Skeletal muscle cell (primary cell): ENCODE measurements around the gene RFT1.

Source experiments
- DNase-seq: peaks from one replicate; pipeline ENCODE4 v3.0.0-alpha.2; 2010; ENCODE audit warnings: low read depth
- H3K4me3 ChIP-seq: 2 replicates; pipeline ENCODE4 v1.5.1; 2011; ENCODE audit warnings: low read depth, mild to moderate bottlenecking, control low read depth, low read length, moderate library complexity

Gene RFT1

GRCh38 chr3:53044711-53045517 lies 85.3 kb downstream of the RFT1 start:
- DNase-seq: no peak
- peak overlapping the region; percentile 65 for H3K4me3 ChIP-seq

- DNase-seq: no peak
- peak overlapping the region; percentile 65 for H3K4me3 ChIP-seq
Observed at GRCh38 chr3:53044371-53044710, 85.9 kb downstream of the RFT1 start.

- H3K4me3 ChIP-seq: no peak overlapping the region
- DNase-seq: no peak
Observed at GRCh38 chr3:53043738-53044137, 86.5 kb downstream of the RFT1 start.

- no peak overlapping the region for H3K4me3 ChIP-seq
- no peak for DNase-seq
Observed at GRCh38 chr3:53042651-53043050, 87.6 kb downstream of the RFT1 start.

DNA sequence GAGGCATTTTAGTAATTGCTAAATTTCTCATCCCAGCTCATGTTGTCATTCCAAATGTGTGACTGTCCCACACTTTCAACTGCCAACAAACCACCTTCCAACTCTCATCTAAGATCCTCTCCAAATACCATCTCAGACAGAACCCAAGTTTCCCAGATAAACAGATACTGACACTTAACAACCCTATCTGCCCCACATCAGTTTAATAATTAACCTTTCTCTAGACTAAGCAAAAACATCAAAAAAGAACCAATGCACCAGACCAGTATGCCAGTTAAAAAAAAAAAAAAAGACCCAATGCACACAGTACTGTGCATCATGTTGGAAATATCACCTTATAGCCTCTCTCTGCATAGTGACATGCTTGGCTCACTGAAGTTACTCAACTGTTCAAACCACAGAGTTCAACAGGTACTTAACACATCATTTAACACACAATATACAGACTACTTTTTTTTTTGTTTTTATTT lies 89.8 kb downstream of the RFT1 start:
- no peak overlapping the region for H3K4me3 ChIP-seq
- DNase-seq: no peak

DNA sequence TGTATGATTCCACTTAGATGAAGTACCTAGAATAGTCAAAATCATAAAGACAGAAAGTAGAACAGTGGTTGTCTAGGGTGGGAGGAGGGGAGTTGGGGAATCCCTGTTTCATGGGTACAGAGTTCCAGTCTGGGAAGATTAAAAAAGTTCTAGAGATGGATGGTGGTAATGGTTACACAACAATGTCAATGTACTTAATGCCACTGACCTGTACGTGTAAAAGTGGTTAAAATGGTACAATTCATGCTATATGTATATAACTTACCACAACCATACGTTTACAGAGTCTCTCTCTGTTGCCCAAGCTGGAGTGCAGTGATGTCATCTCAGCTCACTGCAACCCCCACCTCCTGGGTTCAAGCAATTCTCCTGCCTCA lies 90.9 kb downstream of the RFT1 start:
- DNase-seq: no peak

DNA sequence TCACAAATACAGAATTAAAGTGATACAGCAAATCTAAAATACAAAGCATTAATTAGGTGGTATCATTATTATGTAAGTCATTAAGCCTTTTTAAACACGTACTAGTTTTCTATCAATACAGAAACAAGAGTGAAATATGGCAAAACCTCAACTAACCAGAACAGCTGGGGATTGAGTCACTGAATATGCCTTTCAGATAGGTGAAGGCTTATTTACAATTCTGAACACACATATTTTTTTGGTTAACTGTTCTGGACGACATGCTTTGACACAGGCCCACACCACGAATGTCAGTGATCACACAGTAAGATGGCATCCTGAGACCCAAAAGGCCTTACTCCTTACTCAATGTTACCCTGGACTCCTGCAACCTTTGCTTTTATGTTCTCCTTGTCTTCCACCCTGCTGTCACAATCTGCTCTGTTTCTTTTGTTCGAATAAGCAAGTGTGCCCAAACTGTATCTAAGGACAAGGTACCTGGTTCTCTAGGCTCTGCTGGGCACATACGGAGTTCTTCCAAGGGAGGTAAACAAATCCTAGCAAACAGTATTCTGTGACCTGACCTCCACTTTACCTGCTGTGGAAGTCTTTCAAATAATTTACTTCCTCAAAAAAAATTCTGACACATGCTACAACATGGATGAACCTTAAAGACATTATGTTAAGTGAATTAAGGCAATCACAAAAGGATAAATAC lies 91.4 kb downstream of the RFT1 start:
- no peak overlapping the region for H3K4me3 ChIP-seq
- DNase-seq: no peak

More for the DNA sequence above, 90.9 kb downstream of the RFT1 start:
- H3K4me3 ChIP-seq: no peak overlapping the region
